Keratinocyte (primary cell): ENCODE results near the gene RTEL1.

Source experiments
- EZH2 ChIP-seq: IDR thresholded peaks from one replicate; pipeline ENCODE4 v1.6.1; 2012; ENCODE audit warnings: inconsistent platforms, mild to moderate bottlenecking, low read length, moderate library complexity
- TF ChIP-seq, protein P1 (sequence below), 3 experiments: IDR thresholded peaks in 1 of 3; conservative IDR thresholded peaks in 1 of 3; optimal IDR thresholded peaks in 1 of 3; 2 replicates in 2 of 3; 3 replicates in 1 of 3; pipeline versions ENCODE3 to v1.5.1; 2011; ENCODE audit warnings: low read length in 3 of 3, mild to moderate bottlenecking in 3 of 3, moderate library complexity in 2 of 3, control low read depth in 1 of 3, inconsistent platforms in 1 of 3; ENCODE audit not compliant: insufficient read depth in 2 of 3; ENCODE audit errors: extremely low read depth in 1 of 3

- TF ChIP-seq, protein P1, sequence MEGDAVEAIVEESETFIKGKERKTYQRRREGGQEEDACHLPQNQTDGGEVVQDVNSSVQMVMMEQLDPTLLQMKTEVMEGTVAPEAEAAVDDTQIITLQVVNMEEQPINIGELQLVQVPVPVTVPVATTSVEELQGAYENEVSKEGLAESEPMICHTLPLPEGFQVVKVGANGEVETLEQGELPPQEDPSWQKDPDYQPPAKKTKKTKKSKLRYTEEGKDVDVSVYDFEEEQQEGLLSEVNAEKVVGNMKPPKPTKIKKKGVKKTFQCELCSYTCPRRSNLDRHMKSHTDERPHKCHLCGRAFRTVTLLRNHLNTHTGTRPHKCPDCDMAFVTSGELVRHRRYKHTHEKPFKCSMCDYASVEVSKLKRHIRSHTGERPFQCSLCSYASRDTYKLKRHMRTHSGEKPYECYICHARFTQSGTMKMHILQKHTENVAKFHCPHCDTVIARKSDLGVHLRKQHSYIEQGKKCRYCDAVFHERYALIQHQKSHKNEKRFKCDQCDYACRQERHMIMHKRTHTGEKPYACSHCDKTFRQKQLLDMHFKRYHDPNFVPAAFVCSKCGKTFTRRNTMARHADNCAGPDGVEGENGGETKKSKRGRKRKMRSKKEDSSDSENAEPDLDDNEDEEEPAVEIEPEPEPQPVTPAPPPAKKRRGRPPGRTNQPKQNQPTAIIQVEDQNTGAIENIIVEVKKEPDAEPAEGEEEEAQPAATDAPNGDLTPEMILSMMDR (optimal IDR thresholded peaks at IDR 0.05 in 1 of 3, IDR thresholded peaks at IDR 0.05 in 1 of 3, conservative IDR thresholded peaks at IDR 0.05 in 1 of 3; ENCODE audit: extremely low read depth in 1 of 3, insufficient read depth in 2 of 3, low read length in 3 of 3): no peak
- no peak for TF ChIP-seq EZH2
Observed at GRCh38 chr20:63663332-63664066, 5.4 kb downstream of the RTEL1 start.
